Suprapubic skin (tissue), 4 donors: ENCODE measurements around the gene SRRM2.

ENCODE experiments used
- CTCF ChIP-seq, 2 donors: fragments of 200-600 bp in 1 of 2; fragments of 450-650 bp in 1 of 2; sonication (generic) in 1 of 2; IDR thresholded peaks; one replicate each; pipeline ENCODE4 v1.5.1; 2016 to 2019; ENCODE audit warnings: antibody characterized with exemption in 2 of 2, mild to moderate bottlenecking in 1 of 2, moderate library complexity in 1 of 2
- EP300 ChIP-seq: sonication (generic); formaldehyde crosslinking; IDR thresholded peaks from one replicate; pipeline ENCODE4 v1.6.1; 2017; ENCODE audit warnings: antibody characterized with exemption
- POLR2AphosphoS5 ChIP-seq, 3 donors: sonication (generic); formaldehyde crosslinking; IDR thresholded peaks; one replicate each; pipeline ENCODE4 v1.6.1; 2017; ENCODE audit warnings: antibody characterized with exemption in 3 of 3

- no peak for TF ChIP-seq CTCF (IDR thresholded peaks at IDR 0.05)
- TF ChIP-seq POLR2AphosphoS5 (IDR thresholded peaks at IDR 0.05) = no peak
- TF ChIP-seq EP300 = no peak
Observed at GRCh38 chr16:2719328-2720063, 32.9 kb upstream of the SRRM2 start.
